ENCODE measurements around the gene IL9R.
"Not testable (repeated sequence)": the region's sequence is repeated elsewhere in the genome, so short reads cannot be mapped to it uniquely, and the experiment has no call there.

IL9R gene

DNA sequence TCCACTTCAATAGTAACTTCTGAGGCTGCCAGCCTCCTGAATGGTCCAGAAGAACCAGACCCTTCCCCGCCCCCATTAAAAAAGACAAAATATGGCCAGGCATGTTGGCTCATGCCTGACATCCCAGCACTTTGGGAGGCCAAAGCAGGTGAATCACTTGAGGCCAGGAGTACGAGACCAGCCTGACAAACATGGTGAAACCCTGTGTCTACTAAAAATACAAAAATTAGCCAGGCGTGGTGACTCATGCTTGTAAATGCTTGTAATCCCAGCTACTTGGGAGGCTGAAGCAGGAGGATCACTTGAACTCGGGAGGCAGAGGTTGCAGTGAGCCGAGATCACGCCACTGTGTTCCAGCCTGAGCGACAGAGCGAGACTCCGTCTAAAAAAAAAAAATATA is 2.3 kb downstream of the IL9R start:
- not testable (repeated sequence) for DNase-seq

DNA sequence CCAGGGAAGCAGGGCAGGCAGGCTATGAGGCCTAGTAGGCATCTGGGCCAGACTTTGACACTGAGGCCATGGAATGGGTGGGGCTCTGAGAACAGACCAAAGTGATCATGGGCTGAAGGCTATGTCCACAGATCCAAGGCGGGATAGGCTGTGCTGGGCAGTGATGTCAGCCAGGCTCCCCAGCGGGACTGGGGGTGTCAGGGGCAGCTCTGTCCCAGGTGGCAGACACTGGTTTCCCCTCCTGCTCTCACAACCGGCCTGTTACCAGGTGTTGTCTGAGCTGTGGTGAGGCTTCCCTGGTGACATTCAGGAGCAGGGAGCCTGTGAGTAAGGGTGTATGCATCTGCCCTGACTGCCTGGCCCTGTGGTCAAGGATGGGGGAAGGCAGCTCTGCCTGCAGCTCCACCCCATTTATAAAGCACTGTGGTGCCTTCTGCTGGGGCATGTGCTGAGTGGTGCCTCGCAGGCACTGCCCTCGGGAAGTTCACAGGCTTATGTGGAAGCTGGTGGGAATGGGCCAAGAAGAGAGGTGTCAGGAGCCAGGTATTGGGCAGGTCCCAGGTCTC is 2.9 kb downstream of the IL9R start:
- no peak for DNase-seq

DNA sequence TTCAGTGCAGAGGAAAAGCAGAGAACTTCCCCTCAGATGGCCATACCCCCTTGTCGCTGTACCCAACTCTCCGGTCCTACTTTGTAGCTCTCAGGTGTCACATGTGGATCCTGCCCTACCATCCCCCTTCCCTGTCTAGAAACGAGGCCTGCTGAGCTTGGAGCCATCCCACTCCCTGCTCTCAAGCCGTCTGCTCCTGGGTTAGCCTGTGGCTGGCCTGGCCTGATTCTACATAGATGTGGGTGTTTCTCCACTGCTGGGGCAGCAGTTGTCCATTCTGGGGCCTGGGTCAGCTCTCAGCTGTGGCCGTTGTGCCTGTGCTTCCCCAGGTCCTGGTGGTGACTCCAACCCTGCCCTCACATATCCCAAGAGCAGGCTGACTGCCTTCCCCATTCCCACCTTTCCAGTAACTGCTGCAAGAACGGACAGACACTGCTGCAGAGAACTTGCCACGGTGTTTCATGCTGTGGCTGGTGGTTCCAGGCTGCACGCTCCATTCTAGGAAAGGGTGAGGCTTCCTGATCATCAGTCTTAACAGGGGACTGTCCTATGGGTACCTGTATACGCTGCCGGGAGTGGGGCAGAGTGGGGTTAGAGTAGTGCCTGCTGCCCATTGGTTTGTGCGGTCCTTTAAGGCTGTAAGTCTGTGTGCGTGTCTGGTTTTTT is 3.6 kb downstream of the IL9R start:
- DNase-seq = no peak

DNA sequence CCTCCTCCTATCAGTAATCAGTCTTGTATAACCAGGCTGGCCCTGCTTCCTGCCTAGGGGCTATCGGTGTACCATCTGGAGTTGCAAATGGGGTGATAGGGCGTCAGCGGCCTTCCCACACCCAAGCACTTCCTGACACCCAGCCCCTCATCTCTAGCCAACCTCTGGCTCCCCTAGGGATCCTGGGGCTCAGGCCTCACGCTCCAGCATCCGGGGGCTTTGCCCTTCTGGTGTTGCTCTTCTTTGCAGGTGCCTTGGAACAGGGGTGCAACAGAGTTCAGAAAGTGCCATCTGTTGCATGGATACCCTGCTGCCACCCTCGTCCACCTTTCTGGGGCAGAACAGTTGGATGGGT is 4.1 kb downstream of the IL9R start:
- no peak for DNase-seq

DNA sequence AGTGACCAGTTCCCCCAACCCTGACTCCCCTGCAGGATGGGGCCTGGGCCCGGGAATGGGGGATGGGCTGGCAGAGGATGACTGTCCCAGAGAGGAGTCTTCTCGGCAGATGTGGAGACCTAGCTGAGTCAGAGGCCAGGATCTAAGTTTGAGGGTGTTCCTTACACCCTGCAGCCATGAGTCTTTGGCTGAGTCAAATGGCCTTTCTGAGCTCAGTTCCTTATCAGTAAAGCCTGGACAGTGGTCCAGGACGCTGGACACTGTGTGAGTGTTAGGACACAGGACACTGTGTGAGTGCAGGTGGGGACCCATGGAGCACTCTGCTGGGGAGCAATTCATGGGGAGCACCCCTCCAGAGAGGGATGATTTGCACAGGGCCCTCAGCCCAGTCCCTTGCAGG is 5.0 kb downstream of the IL9R start:
- DNase-seq = no peak

DNA sequence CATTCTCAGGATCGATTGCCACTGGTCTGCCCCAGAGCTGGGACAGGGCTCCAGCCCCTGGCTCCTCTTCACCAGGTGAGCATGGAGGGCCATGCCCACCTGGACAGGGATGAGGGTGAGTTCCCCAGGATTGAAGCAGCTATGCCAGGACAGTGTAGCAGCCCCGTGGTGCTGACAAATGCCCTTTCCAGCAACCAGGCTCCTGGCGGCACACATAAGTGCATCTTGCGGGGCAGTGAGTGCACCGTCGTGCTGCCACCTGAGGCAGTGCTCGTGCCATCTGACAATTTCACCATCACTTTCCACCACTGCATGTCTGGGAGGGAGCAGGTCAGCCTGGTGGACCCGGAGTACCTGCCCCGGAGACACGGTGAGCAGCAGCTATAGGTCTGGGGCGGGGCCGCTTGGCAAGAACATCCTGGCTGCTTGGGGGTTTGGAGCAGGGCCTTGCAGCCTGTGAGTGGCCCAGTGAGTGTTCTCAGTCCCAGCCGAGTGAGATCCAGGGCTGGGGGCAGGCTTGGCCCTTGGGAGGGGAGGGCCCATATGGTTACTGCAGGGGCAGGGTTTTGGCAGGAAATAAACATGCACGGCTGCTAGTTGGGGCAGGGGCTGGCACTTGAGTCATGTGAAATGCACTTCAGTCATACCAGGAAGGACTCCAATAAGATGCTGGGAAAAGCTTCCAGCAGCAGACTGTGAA is 6.1 kb downstream of the IL9R start:
- DNase-seq = no peak

DNA sequence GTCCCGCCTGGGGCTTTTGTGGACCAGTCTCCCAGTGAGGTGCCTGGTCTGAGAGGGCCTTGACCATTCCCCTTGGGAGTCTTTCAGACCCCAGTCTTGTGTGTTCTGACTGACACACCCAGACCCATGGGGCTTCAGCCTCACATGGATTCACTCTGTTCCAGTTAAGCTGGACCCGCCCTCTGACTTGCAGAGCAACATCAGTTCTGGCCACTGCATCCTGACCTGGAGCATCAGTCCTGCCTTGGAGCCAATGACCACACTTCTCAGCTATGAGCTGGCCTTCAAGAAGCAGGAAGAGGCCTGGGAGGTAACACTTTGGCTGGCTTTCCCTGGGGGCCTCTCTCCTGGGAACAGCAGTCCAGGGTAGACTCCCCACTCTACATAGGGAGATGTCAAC is 6.8 kb downstream of the IL9R start:
- DNase-seq = no peak

DNA sequence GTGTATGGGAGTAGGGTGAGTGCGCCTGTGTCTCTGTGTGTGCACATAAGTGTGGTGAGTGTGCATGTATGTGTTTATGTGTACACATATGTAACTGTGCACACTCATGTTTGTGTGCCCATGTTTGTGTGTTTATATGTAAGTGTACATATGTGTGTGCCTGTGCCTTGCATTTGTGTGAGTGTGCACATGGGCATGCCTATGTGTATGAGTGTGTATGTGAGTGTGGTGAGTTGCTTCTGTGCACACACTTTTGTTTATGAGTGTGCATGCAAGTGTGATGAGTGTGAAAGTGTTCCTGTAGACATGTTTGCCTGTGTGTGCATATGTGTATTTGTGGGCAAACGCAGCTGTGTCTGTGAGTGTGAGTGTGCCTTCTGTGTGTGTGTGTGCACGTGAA is 7.2 kb downstream of the IL9R start:
- no peak for DNase-seq

DNA sequence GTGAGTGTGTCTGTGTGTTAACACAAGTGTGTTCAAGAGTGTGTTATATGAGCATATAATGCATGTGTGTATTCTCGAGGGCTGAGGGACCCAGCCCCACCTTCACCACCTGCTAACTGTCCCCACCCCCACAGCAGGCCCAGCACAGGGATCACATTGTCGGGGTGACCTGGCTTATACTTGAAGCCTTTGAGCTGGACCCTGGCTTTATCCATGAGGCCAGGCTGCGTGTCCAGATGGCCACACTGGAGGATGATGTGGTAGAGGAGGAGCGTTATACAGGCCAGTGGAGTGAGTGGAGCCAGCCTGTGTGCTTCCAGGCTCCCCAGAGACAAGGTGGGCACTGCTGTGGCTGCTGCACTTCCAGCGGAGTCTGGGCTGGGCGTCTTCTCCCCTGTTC is 7.6 kb downstream of the IL9R start:
- no peak for DNase-seq

DNA sequence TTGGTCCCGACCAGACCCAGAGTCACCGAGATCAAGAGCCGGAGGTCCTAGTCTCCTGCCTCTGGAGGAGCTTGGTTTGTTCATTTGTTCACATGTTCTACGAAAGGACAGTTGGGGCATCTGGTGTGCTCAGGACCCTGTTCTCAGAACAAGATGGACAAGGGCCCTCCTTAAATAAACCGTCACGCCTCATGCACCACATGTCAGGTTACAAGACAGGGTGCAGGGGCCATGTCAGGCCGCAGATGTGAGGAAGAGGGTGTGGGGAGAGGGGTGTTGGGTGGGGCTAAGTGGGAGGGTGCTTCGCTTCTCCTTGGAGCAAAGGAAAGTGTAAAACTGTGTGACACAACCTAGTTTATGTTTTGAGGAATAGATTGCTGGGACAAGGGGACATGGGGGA is 9.0 kb downstream of the IL9R start:
- DNase-seq = not testable (repeated sequence)

DNA sequence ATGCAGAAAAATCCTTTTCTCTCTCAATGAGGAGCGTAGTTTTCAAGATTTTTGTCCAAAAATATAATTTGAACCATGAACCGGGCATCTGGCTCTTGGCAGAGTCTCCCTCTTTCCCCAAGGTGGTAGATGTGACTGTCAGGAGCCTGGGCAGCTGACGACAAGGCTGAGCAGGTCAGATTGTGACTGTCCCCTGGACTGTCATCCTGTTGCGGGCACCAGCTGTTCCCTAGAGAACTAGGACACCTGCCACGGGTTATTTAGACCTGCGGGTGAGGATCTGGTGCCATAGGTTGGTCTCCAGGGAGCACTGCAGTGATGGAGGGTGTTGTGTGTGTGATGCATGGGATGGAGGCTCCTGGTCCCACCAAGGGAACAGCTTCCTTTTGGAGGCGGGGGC is 10.9 kb downstream of the IL9R start:
- DNase-seq = not testable (repeated sequence)

DNA sequence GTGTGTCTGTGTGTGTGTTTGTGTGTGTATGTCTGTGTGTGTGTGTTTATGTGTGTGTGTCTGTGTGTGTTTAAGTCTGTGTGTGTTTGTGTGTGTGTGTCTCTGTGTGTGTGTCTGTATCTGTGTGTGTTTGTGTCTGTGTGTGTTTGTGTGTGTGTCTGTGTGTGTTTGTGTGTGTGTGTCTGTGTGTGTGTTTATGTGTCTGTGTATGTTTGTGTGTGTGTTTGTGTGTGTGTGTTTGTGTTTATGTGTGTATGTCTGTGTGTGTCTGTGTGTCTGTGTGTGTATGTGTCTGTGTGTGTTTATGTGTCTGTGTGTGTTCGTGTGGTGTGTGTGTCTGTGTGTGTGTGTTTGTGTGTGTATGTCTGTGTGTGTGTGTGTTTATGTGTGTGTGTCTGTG is 11.4 kb downstream of the IL9R start:
- DNase-seq = no peak

DNA sequence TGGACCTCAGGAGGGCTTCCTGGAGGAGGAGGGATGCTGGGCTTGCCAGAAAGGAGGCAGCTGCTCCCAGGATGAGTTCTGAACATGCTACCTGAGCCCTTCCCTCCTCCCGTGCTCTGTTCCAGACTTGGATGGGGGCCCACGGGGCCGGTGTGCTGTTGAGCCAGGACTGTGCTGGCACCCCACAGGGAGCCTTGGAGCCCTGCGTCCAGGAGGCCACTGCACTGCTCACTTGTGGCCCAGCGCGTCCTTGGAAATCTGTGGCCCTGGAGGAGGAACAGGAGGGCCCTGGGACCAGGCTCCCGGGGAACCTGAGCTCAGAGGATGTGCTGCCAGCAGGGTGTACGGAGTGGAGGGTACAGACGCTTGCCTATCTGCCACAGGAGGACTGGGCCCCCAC is 12.2 kb downstream of the IL9R start:
- DNase-seq = not testable (repeated sequence)

DNA sequence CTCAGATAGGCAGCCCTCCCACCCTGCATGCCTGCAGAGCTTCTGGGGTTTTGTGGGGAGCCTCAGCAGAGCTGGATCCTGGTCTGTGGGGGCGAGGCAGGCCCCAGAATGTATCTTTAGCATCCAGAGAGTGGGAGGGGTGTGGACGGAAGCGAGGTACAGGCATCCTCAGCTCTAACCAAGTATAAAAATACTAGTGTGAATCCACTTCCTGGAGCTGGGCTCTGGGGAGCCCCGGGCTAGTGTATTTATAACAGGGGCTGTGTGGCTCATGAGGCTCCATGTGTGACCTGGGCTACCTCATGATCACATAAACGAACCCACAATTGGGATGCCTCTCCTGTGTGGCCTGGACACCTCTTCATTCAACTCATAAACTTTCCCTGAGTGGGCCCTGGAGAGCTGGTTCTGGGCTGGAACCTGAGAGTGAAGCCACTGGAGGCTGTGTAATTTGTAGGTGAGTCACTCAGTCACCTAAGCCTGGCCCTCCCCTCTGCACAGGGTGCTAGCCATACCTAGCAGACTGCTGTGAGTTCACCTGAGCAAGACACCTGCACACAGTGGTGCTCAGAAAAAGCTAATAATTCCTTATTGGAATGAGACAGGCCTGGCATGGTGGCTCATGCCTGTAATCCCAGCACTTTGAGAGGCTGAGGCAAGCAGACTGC is 15.9 kb downstream of the IL9R start:
- not testable (repeated sequence) for DNase-seq

DNA sequence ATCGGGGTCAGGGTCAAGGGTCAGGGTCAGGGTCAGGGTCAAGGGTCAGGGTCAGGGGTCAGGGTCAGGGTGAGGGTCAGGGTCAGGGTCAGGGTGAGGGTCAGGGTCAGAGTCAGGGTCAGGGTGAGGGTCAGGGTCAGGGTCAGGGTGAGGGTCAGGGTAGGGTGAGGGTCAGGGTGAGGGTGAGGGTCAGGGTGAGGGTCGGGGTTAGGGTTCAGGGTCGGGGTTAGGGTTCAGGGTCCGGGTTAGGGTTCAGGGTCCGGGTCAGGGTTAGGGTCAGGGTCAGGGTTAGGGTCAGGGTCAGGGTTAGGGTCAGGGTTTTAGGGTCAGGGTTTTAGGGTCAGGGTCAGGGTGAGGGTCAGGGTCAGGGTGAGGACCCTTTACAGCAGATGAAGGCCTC is 22.4 kb downstream of the IL9R start:
- DNase-seq = not testable (repeated sequence)

DNA sequence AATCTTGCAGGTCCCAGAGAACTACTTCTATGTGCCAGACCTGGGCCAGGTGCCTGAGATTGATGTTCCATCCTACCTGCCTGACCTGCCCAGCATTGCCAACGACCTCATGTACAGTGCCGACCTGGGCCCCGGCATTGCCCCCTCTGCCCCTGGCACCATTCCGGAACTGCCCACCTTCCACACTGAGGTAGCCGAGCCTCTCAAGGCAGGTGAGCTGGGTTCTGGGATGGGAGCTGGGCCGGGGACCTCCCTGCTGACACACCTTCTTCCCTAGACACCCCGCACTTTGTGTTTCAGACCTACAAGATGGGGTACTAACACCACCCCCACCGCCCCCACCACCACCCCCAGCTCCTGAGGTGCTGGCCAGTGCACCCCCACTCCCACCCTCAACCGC is 25.5 kb downstream of the IL9R start:
- DNase-seq = not testable (repeated sequence)

DNA sequence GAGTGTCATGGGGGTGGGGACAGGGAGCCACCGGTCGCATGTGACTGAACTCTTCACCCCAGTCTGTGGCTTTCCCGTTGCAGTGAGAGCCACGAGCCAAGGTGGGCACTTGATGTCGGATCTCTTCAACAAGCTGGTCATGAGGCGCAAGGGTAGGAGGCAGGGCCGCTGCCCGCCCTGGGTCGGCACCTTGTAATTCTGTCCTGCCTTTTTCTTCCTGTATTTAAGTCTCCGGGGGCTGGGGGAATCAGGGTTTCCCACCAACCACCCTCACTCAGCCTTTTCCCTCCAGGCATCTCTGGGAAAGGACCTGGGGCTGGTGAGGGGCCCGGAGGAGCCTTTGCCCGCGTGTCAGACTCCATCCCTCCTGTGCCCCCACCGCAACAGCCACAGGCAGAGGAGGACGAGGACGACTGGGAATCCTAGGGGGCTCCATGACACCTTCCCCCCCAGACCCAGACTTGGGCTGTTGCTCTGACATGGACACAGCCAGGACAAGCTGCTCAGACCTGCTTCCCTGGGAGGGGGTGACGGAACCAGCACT is 27.5 kb downstream of the IL9R start:
- not testable (repeated sequence) for DNase-seq

DNA sequence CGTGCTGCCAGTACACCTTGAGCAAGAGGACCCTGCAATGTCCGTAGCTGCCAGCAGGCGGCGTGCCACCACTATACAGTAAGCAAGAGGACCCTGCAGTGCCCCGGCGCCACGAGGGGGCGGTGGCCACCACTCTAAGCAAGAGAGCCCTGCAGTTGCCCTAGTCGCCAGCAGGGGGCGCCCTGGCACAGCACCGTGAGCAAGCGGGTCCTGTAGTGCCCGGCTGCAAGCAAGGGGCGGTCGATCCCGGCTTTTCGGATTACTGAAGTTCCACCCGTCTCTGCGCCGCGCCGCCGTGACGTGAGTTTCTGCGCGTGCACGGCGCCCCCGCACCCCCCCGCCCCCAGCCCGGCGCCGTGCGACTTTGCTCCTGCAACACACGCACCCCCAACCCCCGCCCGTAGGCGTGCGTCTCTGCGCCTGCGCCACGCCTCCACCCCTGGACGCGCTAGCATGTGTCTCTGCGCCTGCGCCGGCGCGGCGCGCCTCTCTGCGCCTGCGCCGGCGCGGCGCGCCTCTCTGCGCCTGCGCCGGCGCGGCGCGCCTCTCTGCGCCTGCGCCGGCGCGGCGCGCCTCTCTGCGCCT is 31.2 kb downstream of the IL9R start:
- not testable (repeated sequence) for DNase-seq

DNA sequence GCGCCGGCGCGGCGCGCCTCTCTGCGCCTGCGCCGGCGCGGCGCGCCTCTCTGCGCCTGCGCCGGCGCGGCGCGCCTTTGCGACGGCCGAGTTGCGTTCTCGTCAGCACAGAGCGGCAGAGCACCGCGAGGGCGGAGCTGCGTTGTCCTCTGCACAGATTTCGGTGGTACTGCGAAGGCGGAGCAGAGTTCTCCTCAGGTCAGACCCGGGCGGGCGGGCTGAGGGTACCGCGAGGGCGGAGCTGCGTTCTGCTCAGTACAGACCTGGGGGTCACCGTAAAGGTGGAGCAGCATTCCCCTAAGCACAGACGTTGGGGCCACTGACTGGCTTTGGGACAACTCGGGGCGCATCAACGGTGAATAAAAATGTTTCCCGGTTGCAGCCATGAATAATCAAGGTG is 31.8 kb downstream of the IL9R start:
- not testable (repeated sequence) for DNase-seq

DNA sequence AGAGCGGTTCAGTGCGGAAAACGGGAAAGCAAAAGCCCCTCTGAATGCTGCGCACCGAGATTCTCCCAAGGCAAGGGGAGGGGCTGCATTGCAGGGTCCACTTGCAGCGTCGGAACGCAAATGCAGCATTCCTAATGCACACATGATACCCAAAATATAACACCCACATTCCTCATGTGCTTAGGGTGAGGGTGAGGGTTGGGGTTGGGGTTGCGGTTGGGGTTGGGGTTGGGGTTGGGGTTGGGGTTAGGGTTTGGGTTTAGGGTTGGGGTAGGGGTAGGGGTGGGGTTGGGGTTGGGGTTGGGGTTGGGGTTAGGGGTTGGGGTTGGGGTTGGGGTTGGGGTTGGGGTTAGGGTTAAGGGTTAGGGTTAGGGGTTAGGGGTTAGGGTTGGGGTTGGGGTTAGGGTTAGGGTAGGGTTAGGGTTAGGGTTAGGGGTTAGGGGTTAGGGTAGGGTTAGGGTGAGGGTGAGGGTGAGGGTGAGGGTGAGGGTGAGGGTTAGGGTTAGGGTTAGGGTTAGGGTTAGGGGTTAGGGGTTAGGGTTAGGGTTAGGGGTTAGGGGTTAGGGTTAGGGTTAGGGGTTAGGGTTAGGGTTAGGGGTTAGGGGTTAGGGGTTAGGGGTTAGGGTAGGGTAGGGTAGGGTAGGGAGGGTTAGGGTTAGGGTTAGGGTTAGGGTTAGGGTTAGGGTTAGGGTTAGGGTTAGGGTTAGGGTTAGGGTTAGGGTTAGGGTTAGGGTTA is 32.4 kb downstream of the IL9R start:
- not testable (repeated sequence) for DNase-seq

DNA sequence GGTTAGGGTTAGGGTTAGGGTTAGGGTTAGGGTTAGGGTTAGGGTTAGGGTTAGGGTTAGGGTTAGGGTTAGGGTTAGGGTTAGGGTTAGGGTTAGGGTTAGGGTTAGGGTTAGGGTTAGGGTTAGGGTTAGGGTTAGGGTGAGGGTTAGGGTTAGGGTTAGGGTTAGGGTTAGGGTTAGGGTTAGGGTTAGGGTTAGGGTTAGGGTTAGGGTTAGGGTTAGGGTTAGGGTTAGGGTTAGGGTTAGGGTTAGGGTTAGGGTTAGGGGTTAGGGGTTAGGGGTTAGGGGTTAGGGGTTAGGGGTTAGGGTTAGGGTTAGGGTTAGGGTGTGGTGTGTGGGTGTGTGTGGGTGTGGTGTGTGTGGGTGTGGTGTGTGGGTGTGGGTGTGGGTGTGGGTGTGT is 33.0 kb downstream of the IL9R start:
- DNase-seq = not testable (repeated sequence)

All from NCI-H1436 (cell line).